ENCODE results near the gene AKAP7.
"Not testable (repeated sequence)": the region's sequence is repeated elsewhere in the genome, so short reads cannot be mapped to it uniquely, and the experiment has no call there.

The AKAP7 gene

GRCh38 chr6:131135244-131136020, at the start of gene AKAP7:
TSS of gene AKAP7 (plus strand) at chr6:131135467. CDS start at chr6:131135764, 297 bp downstream.
- DNase-seq, result peak; percentile 32 to 34

- DNase-seq, result not testable (repeated sequence)
Measured at GRCh38 chr6:131090339-131090738, 44.9 kb upstream of the AKAP7 start.

- not testable (repeated sequence) for DNase-seq
Measured at GRCh38 chr6:131091944-131092343, 43.3 kb upstream of the AKAP7 start.

GRCh38 chr6:131093334-131093733, 41.9 kb upstream of the AKAP7 start:
- DNase-seq, result no peak

- DNase-seq, result no peak
Measured at GRCh38 chr6:131096786-131097185, 38.5 kb upstream of the AKAP7 start.

GRCh38 chr6:131101911-131102680, 33.2 kb upstream of the AKAP7 start:
- DNase-seq, result no peak

- no peak for DNase-seq
Measured at GRCh38 chr6:131103296-131103695, 32.0 kb upstream of the AKAP7 start.

- DNase-seq, result no peak
Measured at GRCh38 chr6:131103901-131104300, 31.4 kb upstream of the AKAP7 start.

- no peak for DNase-seq
Measured at GRCh38 chr6:131107151-131107550, 28.1 kb upstream of the AKAP7 start.

- DNase-seq, result no peak
Measured at GRCh38 chr6:131112249-131112648, 23.0 kb upstream of the AKAP7 start.

- DNase-seq, result no peak
Measured at GRCh38 chr6:131115651-131116050, 19.6 kb upstream of the AKAP7 start.

- no peak for DNase-seq
Measured at GRCh38 chr6:131116321-131116720, 18.9 kb upstream of the AKAP7 start.

- DNase-seq, result no peak
Measured at GRCh38 chr6:131116755-131117360, 18.4 kb upstream of the AKAP7 start.

- DNase-seq, result no peak
Measured at GRCh38 chr6:131117878-131118277, 17.4 kb upstream of the AKAP7 start.

GRCh38 chr6:131122007-131122406, 13.3 kb upstream of the AKAP7 start:
- no peak for DNase-seq

GRCh38 chr6:131122516-131122915, 12.8 kb upstream of the AKAP7 start:
- DNase-seq, result no peak

GRCh38 chr6:131124336-131125071, 10.8 kb upstream of the AKAP7 start:
- no peak for DNase-seq

GRCh38 chr6:131125431-131125830, 9.8 kb upstream of the AKAP7 start:
- no peak for DNase-seq

GRCh38 chr6:131129689-131130553, 5.3 kb upstream of the AKAP7 start:
- DNase-seq, result no peak

GRCh38 chr6:131130554-131130940, 4.7 kb upstream of the AKAP7 start:
- no peak for DNase-seq

GRCh38 chr6:131132360-131132759, 2.9 kb upstream of the AKAP7 start:
- no peak for DNase-seq

Measured in activated CD4-positive, alpha-beta T cell treated with anti-CD3 and anti-CD28 coated beads, Interleukin-2, amount 50 U/mL, for 4 hours (primary cell).